GM12874 (cell line): ENCODE data around the gene ATF2.

Experiments
- CTCF ChIP-seq: IDR thresholded peaks from 2 replicates; pipeline ENCODE4 v1.5.1; 2011; ENCODE audit warnings: low read depth, mild to moderate bottlenecking, control low read depth, low read length, moderate library complexity; ENCODE audit not compliant: insufficient read depth

Gene ATF2

GRCh38 chr2:175035806-175036205 is 132.2 kb downstream of the ATF2 start:
- TF ChIP-seq CTCF: no peak

- TF ChIP-seq CTCF: no peak
Measured at GRCh38 chr2:175034716-175035115, 133.3 kb downstream of the ATF2 start.

DNA sequence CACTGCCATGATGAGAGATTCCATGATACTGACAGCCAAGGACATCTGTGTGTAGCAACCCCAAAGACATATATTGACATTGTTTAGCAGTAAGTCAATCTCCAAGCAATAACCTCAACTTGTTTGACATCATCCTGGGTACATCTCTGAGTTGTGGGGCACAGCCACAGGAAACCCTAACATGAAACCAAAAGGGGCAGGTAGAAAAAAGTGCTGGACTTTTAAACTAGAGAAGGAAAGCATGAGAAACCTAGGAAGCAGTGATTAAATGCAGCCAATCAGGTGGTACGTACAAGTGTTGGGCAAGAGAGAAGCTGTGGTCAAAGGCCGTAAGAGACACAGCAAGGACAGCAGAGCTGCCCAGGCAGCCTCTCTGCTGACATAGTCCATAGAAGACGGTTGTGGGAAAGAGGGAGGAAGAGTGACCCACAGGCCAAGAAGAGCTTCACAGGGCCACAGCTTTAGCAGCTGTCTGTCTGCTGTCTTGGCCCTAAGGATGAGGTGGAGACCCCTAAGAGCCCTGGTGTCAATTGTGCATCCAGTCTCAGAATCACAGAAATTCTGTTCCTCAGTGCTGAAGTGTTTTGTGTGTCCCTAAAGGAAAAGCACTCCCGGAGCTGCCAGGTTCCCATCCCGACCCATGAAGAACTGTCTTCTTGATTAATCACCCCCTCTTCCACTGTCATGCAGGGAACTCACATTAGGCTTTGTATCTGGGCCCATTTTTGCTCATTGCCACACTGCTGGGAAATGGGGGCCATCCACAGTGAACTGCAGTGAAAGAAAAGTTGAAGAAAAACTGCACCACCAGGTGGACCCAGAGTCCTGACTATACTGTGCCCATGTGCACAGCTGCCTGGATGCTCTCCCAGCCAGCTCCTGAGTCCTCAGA is 137.4 kb downstream of the ATF2 start:
- peak; percentile 29 for TF ChIP-seq CTCF

DNA sequence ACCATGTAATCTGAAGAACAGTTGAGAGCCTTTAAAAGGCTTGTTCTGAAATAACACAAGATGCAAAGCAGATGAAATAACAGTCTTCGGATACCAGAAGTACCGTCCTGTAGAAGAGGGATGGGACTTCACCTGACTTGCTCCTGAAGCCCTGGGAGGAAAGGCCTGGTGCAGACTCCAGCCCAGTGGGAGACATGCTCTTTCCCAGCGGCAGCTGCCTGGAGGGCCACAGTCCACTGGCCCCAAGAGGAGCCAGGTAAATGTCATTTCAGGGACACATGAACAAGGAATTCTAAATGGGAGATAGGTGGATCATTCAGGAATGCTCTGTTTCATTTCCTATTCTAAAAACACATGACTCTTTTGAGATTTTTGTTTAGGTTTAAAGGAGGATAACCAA is 140.2 kb downstream of the ATF2 start:
- TF ChIP-seq CTCF: no peak

- TF ChIP-seq CTCF: no peak
Measured at GRCh38 chr2:175026385-175026784, 141.6 kb downstream of the ATF2 start.

GRCh38 chr2:175025946-175026345 is 142.1 kb downstream of the ATF2 start:
- TF ChIP-seq CTCF: no peak

DNA sequence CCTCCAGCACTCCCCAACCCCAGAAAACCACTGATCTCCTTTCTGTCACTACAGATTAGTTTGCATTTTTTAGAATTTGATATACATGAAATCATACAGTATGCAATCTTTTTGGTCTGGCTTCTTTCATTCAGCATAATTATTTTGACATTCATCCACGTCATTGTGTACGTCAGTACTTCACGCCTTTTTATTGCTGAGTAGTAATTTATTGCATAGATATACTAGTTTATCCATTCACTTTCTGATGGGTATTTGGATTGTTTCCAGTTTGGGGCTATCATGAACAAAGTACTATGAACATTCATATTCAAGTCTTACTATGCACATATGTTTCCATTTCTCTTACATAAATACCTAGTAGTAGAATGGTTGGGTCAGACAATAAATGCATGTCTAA is 142.8 kb downstream of the ATF2 start:
- no peak for TF ChIP-seq CTCF
